ENCODE measurements around the gene IFRD2.
A peak's percentile ranks its signal among the peaks of the same experiment; 100 is the strongest.
"Not testable (repeated sequence)": the region's sequence is repeated elsewhere in the genome, so short reads cannot be mapped to it uniquely, and the experiment has no call there.

The IFRD2 gene

DNA sequence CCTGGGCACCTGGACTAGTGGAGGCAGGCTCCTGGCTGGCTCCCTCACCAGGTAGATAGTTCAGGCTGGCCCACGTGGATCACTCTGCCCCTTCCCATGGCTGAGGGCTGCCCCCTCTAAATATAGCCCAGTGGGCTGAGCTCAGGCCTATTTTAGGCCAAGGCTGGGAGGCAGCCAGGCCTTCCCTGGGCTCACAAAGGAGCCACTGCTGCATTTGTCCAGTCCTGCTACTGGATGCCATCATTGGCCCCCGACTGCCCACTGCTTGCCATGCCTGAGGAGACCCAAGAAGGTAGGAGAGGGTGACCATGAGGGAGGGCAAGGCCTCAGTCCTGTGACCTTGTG lies 13.4 kb downstream of the IFRD2 start, which contains the start of gene LSMEM2:
Gene LSMEM2 (plus strand): TSS at position 208 of the 345 bp plus-strand sequence. CDS start 27 bp downstream, at position 235.
- DNase-seq = no peak

DNA sequence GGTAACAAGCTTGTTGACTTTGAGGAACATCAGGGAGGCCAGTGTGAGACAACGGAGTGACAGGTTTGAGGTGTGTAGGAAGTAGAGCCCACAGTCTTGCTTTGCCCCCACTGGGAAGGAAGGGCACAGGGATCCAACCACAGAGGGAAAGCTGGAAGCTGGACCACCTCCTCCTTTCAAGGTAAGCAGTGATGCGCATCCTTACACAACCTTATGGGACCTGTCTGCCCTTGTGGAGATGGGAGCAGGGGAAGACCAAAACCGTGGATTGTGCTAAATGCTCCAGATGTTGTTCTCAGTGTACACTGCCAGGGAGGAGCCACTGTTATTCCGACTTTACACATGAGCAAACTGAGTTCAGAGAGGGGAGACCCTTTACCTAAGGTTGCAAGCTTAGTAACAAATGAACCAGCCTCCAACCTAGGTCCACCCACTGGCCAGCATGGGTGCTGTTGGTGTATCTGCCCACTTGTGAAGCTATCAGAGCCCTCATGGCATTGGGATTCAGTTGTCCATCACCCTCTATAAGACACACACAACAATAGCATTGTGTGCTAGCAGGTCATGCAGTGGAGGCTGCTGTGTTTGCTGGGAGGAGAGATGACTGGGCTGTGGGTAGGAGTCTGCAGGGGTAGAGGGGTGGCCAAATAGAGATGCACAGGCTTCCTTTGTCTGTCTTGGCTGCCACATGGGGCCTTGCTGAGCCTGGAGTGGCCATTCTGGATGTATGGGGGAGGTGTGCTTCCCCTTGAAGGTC lies 13.9 kb downstream of the IFRD2 start:
- DNase-seq = no peak

DNA sequence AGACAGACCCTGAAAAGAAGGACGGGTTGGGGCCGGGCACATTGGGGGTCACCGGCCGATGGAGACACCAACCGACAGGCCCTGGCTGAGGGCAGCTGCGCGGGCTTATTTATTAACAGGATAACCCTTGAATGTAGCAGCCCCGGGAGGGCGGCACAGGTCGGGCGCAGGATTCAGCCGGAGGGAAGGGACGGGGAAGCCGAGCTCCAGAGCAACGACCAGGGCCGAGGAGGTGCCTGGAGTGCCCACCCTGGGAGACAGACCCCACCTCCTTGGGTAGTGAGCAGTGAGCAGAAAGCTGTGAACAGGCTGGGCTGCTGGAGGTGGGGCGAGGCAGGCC lies 15.5 kb downstream of the IFRD2 start:
- DNase-seq = no peak

DNA sequence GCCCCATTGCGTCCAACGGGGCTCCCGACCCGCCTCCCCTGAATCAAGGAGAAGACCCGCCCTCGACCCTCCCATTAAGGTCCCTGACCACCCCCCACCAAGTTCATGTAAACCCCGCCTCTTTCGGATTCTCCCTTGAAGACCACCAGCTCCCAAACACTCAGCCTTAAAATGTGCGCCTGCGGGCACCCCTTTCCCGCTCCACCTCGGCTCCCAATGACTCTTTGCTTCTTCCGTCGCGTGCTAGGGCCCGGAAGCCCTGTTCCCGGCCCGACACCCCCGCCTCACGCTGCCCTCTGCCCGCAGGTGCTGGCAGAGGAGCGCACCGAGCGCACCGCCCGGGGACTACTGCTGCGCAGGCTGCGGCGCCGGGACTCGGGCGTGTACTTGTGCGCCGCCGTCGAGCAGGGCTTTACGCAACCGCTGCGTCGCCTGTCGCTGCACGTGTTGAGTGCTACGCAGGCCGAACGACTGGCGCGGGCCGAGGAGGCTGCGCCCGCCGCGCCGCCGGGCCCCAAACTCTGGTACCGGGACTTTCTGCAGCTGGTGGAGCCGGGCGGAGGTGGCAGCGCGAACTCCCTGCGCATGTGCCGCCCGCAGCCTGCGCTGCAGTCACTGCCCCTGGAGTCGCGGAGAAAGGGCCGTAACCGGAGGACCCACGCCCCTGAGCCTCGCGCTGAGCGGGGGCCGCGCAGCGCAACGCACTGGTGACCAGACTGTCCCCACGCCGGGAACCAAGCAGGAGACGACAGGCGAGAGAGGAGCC lies 16.1 kb downstream of the IFRD2 start:
- no peak for DNase-seq

DNA sequence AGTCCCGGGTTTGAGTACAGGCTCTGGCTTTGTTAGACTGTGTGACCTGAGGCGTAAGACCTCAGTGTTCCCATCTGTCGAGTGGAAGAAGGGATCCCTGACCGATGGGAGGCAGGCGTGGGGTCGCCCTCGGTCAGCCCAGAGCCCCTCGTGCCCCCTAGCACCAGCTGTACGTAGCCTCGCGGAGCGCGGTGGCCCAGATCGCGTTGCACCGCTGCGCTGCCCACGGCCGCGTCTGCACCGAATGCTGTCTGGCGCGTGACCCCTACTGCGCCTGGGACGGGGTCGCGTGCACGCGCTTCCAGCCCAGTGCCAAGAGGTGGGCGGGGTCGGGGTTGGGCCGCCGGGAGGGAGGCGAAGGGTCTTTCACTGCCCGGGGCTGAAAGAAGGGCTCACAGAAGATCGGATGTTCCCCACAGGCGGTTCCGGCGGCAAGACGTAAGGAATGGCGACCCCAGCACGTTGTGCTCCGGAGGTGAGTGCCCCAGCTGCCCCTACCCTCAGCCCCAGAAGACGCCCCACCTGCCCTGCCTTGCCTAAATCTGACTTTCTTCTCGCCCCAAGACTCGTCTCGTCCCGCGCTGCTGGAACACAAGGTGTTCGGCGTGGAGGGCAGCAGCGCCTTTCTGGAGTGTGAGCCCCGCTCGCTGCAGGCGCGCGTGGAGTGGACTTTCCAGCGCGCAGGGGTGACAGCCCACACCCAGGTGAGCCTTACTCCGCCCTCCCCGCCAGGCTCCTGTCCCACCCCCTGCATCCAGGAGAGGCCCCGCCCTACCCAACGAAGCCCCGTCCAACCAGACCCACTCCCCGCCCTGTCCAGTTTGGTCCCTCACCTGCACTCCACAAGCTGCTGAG lies 16.9 kb downstream of the IFRD2 start:
- no peak for DNase-seq

DNA sequence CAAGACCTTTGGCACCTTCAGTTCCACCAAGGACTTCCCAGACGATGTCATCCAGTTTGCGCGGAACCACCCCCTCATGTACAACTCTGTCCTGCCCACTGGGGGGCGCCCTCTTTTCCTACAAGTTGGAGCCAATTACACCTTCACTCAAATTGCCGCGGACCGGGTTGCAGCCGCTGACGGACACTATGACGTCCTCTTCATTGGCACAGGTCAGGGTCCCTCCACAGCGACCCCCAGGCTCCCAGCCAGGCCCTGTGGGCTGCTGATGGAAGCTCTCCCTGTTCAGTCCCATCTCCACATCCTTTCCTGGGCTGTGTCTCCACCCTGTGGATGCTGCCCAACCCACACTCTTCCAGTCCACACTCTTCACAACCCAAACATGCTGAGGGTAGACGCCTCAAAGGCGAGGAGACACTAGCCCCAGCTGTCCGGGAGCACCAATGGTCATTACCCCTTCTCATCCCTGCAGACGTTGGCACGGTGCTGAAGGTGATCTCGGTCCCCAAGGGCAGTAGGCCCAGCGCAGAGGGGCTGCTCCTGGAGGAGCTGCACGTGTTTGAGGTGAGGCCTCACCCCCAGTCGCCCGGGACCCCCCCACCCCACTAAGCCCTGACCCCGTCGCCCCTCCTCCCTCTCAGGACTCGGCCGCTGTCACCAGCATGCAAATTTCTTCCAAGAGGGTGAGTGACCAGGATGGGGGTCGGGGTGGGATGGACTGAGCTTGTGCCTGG lies 17.7 kb downstream of the IFRD2 start:
- peak; percentile 91 for DNase-seq

DNA sequence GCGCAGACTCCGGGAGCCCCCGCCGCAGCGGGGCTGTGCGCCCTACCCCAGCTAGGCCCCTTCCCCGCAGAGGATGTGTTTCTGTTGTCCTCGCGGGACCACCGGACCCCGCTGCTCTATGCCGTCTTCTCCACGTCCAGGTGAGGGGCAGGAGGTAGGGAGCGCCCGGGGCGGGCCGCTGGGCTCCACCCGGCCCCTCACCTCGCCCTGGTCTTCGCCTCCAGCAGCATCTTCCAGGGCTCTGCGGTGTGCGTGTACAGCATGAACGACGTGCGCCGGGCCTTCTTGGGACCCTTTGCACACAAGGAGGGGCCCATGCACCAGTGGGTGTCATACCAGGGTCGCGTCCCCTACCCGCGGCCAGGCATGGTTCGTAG lies 18.6 kb downstream of the IFRD2 start:
- DNase-seq = no peak

DNA sequence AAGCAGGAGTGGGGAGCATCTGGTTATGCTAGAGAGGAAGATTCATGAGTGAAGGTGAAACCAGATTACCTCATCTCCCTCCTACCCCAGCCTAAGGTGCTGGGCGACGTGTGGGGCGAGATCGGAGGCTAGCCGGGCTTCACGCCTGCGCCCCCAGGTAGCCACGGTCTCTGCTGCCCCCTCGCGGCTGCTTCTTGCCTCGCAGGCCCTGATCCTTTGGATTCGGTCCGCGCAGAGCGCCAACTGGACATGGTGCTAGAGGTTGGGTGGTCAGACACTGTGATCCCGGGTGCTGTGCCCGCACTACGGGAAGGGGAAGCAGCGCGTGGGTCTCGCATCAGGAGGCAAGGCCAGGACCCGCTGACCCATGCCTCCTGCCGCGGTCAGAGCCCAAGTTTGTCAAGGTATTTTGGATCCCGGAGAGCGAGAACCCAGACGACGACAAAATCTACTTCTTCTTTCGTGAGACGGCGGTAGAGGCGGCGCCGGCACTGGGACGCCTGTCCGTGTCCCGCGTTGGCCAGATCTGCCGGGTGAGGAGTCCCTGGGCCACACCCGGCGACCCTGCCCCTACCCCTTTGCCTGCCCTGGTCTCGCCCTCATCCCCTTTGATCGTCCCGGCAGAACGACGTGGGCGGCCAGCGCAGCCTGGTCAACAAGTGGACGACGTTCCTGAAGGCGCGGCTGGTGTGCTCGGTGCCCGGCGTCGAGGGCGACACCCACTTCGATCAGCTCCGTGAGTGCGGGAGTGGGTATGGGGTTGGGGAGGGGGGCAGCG lies 19.1 kb downstream of the IFRD2 start:
- peak; percentile 100 for DNase-seq

DNA sequence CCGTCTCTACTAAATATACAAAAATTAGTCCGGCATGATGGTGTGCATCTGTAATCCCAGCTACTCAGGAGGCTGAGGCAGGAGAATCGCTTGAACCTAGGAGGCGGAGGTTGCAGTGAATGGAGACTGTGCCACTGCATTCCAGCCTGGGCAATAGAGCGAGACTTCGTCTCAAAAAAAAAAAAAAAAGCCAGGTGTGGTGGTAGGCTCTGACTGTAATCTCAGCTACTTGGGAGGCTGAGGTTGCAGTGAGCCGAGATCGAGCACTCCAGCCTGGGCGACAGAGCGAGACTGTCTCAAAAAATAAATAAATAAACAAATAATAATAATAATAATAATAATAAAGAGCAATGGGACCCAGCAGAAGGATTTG lies 19.7 kb downstream of the IFRD2 start:
- DNase-seq = not testable (repeated sequence)

DNA sequence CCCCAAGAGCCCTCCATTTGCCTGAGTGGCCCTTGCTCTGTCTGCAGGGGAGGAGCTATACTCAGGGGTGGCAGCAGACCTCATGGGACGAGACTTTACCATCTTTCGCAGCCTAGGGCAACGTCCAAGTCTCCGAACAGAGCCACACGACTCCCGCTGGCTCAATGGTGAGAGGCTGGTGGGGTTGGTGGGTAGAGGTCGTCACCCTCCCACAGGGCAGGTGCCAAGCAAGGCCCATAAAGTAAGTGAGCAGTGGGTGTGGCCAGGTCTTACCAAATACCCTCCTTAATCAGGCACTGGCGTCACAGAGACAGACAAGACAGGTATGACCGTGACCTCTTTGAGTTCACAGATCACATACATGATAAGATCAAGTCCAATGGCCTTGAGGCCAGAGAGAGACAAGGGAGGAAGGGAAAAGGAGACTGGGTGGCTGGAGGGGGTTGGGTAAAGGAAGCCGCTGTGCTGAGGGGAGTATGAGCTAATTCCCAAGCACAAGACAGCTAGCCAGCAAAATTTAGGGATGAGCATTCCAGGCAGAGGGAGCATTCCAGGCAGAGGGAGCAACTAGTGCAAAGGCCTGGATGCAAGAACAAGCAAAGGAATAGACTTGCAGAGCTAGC lies 20.8 kb downstream of the IFRD2 start:
- no peak for DNase-seq

DNA sequence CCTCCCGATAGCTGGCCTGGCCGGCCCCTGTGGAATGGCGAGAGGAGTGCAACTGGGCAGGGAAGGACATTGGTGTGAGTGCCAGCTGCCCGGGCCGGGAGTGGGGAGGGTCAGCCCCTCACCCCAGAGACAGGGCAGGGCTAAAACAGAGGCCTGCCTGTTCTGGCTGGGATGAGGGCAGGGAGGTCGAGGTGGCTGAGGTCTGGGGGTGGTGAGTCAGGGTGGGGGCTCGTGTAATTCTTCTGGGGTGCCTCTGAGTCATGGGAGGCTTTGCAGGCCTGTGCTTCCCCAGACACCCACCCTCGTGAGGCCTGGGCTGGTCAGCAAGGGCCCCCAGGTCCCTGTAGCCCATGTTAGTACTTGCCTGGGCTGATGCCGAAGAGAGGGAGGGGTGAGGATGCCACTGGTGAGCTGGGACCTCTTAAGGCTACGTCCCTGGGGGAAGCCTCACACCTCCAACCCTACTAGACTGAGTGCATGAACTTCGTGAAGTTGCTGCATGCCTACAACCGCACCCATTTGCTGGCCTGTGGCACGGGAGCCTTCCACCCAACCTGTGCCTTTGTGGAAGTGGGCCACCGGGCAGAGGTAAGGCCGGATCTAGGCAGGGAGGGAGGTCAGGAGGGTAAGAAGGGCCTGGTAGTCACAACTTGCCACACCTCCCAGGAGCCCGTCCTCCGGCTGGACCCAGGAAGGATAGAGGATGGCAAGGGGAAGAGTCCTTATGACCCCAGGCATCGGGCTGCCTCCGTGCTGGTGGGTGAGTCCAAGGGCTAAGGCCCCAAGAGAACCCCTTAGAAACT lies 21.6 kb downstream of the IFRD2 start:
- DNase-seq = no peak

DNA sequence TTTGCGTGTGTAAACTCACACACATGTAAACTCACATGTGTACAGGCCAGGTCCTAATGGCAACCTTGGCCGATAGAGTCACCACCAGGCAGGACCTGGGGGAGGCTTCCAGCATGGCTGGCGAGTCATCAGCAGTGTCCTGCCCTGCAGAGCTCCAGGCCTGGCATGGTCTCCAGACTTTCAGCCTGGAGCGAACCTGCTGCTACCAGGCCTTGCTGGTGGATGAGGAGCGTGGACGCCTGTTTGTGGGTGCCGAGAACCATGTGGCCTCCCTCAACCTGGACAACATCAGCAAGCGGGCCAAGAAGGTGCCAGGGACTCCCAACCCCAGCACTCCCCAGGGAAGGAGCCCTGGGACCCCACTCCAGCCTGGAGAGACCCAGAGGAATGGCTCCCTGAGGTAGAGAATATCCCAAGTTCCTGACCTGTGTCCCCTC lies 22.2 kb downstream of the IFRD2 start:
- no peak for DNase-seq

DNA sequence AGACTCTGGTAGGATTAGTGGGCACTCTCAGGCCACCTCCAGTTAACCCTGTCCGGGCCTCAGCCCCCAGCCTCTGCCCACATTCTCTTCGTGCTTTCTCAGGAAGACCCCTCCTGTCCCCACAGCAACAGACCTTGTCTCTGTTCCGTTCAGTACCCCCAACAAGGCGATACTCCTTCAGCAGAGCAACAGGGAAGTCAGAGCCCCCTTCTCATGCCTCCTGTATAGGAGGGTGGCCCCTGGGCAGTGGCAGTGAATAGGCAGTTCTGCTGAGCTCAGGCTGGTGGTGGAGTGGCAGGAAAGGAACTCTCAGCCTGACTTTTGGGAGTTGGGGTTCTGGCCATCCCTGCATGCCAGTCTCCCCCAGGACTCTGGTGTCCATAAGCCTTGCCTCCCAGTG lies 22.8 kb downstream of the IFRD2 start:
- DNase-seq = no peak

DNA sequence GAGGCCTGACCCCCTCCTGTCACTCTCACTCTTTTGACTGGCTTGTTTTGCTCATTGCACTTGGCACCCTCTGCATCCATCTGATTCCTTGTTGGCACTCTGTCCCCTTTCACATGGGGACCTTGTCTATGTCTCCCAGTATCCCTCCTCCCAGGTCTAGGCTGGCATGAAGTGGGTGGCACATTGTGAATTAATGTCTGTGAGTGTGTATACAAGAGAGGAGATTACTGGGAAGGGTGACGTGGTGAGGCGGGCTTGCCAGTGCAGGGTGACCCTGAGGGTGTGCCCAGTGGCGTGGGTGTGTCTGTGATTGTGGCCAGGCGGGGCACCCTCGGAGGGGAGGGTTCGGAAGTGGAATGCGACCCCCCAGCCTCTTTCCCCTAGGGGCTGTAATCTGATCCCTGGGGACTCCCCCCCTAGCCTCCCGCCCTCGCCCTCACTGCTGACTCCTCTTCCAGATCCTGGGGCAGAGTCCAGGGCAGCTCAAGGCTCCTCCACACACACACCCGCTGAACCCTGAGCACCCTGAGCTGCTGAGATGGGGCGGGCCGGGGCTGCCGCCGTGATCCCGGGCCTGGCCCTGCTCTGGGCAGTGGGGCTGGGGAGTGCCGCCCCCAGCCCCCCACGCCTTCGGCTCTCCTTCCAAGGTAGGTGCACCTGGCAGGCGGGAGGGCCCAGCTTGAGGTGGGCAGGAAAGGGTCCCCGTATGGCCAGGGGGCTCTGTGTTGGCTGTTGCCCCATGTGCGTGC lies 23.4 kb downstream of the IFRD2 start, which contains the start of gene SEMA3B:
Gene SEMA3B (plus strand): TSS at position 445 of the 749 bp plus-strand sequence. CDS start 94 bp downstream, at position 539.
- no peak for DNase-seq

DNA sequence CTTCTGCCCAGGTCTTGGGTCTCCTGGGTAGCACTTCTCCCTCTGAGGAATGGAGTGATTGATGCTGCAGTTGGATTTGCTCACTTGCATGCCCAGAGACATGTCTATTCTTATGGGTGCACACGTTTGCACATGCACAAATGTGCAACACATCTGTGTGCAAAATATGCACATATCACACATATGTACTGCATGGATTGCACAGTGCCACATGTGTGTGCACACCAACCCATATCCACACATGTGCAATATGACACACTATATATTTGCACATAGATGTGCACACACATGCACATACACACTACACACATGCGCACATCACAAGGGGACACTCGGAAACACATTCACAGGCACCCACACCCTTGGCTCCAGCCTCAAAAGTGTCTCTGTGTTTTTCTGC lies 24.0 kb downstream of the IFRD2 start:
- DNase-seq = no peak

DNA sequence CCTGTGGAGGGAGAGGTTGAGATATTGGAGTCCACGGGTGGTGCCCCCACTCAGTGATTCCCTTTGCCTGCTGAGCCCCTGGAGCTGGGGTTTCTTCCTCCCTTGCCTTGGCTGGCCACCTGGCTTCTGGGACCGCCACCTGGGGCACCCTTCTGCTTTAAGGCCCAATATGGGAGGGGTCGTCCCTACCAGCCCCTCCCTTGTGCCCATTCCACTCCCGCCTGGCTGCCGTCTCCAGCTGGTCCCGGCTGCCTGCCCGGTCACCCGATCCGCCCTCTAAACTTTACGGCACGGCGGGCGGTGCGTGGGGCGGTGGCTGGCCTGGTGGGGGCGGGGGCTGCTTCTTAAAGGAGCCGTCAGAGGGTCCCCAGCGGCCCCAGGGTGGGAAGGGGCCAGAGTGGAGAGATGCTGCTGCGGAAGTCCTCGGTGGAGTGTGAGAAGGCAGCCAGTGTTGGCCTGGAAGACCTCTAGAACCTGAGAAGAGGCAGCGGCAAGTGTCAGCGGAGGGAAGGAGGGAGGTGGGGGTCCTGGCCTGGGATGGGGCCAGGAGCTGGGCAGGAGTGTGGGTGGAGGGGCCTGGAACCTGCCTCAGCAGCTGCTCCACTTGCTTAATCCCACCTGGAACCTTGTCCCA lies 24.8 kb downstream of the IFRD2 start:
- DNase-seq = no peak

DNA sequence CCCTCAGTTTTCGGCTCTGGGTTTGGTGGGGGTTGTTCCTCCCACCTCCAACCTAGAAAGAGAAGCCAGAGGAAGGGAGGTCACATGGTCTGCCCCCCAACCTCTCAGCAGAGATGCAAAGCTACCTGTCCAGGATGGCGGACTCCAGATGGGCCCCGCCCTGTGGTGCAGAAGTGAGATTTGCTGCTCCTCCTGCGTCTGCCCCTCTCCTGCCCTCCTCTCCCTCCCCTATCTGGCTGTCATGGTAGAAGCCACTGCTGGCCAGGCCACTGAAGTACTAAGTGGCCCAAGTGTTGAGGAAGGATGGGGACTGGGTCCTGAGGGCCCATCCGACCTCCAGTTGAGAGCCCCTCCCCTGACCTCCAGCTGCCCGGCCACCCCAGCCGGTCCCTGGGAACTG lies 25.4 kb downstream of the IFRD2 start:
- no peak for DNase-seq

DNA sequence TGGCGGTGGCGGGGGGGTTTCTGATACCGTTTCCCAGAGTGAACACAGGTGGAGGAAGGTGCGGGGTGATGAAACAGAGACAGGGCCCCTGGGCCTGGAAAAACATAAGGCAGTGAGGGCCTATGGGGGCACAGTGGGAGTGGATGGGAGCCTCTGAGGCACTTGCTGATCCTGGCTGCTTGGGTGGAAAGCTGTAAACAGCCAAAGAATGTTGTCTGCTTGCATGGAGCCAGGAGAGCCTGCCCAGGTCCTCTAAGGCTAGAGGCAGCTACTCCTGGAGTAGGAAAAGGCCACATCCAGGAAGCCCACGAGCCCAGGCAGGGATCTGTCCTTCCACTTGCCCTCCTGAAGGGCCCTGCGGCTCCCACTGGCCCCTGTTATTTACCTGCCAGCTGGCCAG lies 26.2 kb downstream of the IFRD2 start:
- no peak for DNase-seq

DNA sequence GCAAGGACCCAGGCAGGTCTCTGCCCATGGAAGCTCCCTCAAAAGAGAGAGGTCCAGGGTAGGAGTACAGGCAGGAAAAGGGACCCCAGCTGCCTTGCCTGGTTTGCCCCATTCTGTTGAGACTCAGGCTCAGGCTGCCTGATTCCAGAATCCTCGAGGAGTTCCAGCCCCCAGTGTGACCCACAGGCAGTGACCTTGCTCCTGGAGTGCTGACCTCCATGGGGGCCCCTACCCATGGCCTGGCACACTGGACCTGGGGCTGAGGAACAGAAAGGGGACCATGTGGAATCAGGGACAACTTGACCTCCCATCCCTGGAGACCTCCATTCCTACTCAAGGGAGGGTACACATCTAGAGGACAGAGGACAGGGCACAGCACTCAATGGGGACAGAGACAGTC lies 26.7 kb downstream of the IFRD2 start:
- DNase-seq = no peak

Measured in activated CD8-positive, alpha-beta memory T cell treated with anti-CD3 and anti-CD28 coated beads, Interleukin-2, amount 50 U/mL, for 48 hours (primary cell).